CD4-positive, alpha-beta T cell treated with Interleukin-10 for 1 hour (primary cell): ENCODE results near the gene GPR25.

Source experiments
- DNase-seq: peaks from one replicate; pipeline ENCODE4 v3.0.0-alpha.2; 2020

GPR25 gene

GRCh38 chr1:200873671-200874397 lies 1.1 kb downstream of the GPR25 start:
- no peak for DNase-seq

GRCh38 chr1:200874694-200875093 lies 1.9 kb downstream of the GPR25 start:
- DNase-seq = no peak

- DNase-seq = no peak
Observed at GRCh38 chr1:200875416-200875815, 2.6 kb downstream of the GPR25 start.

- no peak for DNase-seq
Observed at GRCh38 chr1:200877010-200877409, 4.2 kb downstream of the GPR25 start.

GRCh38 chr1:200877839-200878551 lies 5.2 kb downstream of the GPR25 start:
- peak; percentile 47 for DNase-seq

- DNase-seq = no peak
Observed at GRCh38 chr1:200880212-200880611, 7.4 kb downstream of the GPR25 start.

- no peak for DNase-seq
Observed at GRCh38 chr1:200883118-200883517, 10.3 kb downstream of the GPR25 start.

GRCh38 chr1:200885623-200886402 lies 13.0 kb downstream of the GPR25 start:
- no peak for DNase-seq

GRCh38 chr1:200886594-200886993 lies 13.8 kb downstream of the GPR25 start:
- no peak for DNase-seq

- DNase-seq = no peak
Observed at GRCh38 chr1:200887036-200887435, 14.3 kb downstream of the GPR25 start.

- DNase-seq = no peak
Observed at GRCh38 chr1:200887772-200888348, 15.1 kb downstream of the GPR25 start.

- DNase-seq = peak; percentile 77
Observed at GRCh38 chr1:200888349-200888838, 15.6 kb downstream of the GPR25 start.

GRCh38 chr1:200889571-200889970 lies 16.8 kb downstream of the GPR25 start:
- no peak for DNase-seq

GRCh38 chr1:200890027-200890426 lies 17.2 kb downstream of the GPR25 start:
- DNase-seq = no peak

GRCh38 chr1:200890818-200891773 lies 18.3 kb downstream of the GPR25 start:
- peak; percentile 18 for DNase-seq

- no peak for DNase-seq
Observed at GRCh38 chr1:200891774-200892157, 19.0 kb downstream of the GPR25 start.

- no peak for DNase-seq
Observed at GRCh38 chr1:200892546-200892945, 19.8 kb downstream of the GPR25 start.

GRCh38 chr1:200892958-200893357 lies 20.2 kb downstream of the GPR25 start:
- no peak for DNase-seq

- no peak for DNase-seq
Observed at GRCh38 chr1:200893411-200893901, 20.7 kb downstream of the GPR25 start.

- DNase-seq = no peak
Observed at GRCh38 chr1:200894712-200895442, 22.1 kb downstream of the GPR25 start, which contains the start of gene INAVA. TSS of gene INAVA (plus strand) at chr1:200894900. CDS start at chr1:200898401, 3,501 bp downstream.

GRCh38 chr1:200895443-200895789 lies 22.6 kb downstream of the GPR25 start:
- DNase-seq = no peak
